Uterus (tissue), 2 donors: ENCODE measurements around the gene SH3PXD2B.

Experiments used
- POLR2A ChIP-seq, 2 donors: fragments of 450-650 bp; IDR thresholded peaks; one replicate each; pipeline ENCODE4 v1.6.1; 2016; ENCODE audit warnings: antibody characterized with exemption in 2 of 2, mild to moderate bottlenecking in 1 of 2, moderate library complexity in 1 of 2
- TF ChIP-seq, protein P1 (sequence below), 4 experiments: fragments of 200-600 bp in 2 of 4; fragments of 450-650 bp in 2 of 4; sonication (generic) in 2 of 4; IDR thresholded peaks; one replicate each; pipeline ENCODE4 v1.5.1; 2016 to 2019; ENCODE audit warnings: antibody characterized with exemption in 4 of 4, mild to moderate bottlenecking in 2 of 4, moderate library complexity in 1 of 4

DNA sequence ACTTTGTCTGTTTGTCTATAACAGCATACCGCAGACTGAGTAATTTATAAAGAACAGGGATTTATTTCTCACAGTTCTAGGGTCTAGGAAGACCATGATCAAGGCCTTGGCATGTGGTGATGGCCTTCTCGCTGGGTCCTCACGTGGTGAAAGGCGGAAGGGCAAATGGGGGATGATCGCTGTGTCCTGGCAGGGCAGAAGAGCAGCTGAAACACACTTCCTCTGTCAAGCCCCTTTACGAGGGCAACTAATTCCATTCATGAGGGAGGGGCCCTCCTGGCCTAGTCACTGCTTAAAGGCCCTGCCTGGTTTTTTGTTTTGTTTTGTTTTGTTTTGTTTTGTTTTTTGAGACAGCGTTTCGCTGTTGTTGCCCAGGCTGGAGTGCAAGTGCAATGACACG is 128.9 kb downstream of the SH3PXD2B start:
- TF ChIP-seq, protein P1, sequence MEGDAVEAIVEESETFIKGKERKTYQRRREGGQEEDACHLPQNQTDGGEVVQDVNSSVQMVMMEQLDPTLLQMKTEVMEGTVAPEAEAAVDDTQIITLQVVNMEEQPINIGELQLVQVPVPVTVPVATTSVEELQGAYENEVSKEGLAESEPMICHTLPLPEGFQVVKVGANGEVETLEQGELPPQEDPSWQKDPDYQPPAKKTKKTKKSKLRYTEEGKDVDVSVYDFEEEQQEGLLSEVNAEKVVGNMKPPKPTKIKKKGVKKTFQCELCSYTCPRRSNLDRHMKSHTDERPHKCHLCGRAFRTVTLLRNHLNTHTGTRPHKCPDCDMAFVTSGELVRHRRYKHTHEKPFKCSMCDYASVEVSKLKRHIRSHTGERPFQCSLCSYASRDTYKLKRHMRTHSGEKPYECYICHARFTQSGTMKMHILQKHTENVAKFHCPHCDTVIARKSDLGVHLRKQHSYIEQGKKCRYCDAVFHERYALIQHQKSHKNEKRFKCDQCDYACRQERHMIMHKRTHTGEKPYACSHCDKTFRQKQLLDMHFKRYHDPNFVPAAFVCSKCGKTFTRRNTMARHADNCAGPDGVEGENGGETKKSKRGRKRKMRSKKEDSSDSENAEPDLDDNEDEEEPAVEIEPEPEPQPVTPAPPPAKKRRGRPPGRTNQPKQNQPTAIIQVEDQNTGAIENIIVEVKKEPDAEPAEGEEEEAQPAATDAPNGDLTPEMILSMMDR (IDR thresholded peaks at IDR 0.05): no peak
- TF ChIP-seq POLR2A (IDR thresholded peaks at IDR 0.05): no peak
